HepG2 (cell line): ENCODE measurements around the gene VPS25. TPM values are rescaled to one million over a fixed set of nuclear protein-coding genes. Genes with fewer than 3 reads are reported as not detected.

ENCODE experiments used
- ARID2 ChIP-seq: sonication (generic); formaldehyde crosslinking; IDR thresholded peaks from 2 replicates; pipeline ENCODE4 v1.8.1; 2022; ENCODE audit warnings: mild to moderate bottlenecking, missing genetic modification reagents, borderline replicate concordance
- ARNT2 ChIP-seq: sonication (generic); formaldehyde crosslinking; IDR thresholded peaks from 2 replicates; pipeline ENCODE4 v1.8.0; 2022; ENCODE audit warnings: mild to moderate bottlenecking, low read depth, missing genetic modification reagents, moderate library complexity
- CBX1 ChIP-seq: IDR thresholded peaks from one replicate; pipeline ENCODE4 v1.6.1; 2016; ENCODE audit warnings: antibody characterized with exemption, low read depth
- CEBPZ ChIP-seq: IDR thresholded peaks from 2 replicates; pipeline ENCODE4 v1.6.1; 2012; ENCODE audit warnings: low read length, improper control_type of control experiment
- CENPT ChIP-seq: sonication (generic); formaldehyde crosslinking; IDR thresholded peaks from 2 replicates; pipeline ENCODE4 v1.8.0; 2022; ENCODE audit warnings: low read depth, mild to moderate bottlenecking, moderate library complexity, missing genetic modification reagents
- MIER3 ChIP-seq: IDR thresholded peaks from 2 replicates; pipeline ENCODE4 v1.6.1; 2016; ENCODE audit warnings: missing compliant biosample characterization, borderline replicate concordance
- NFE2L2 ChIP-seq: fragments of 150-350 bp; IDR thresholded peaks from 2 replicates; pipeline ENCODE4 v1.6.1; 2014; ENCODE audit warnings: low read length
- POLR2A ChIP-seq, 2 experiments: IDR thresholded peaks; 2 replicates each; pipeline ENCODE4 v1.6.1; 2011; ENCODE audit warnings: low read depth in 2 of 2, low read length in 2 of 2, mild to moderate bottlenecking in 1 of 2, moderate library complexity in 1 of 2; ENCODE audit not compliant: insufficient read depth in 1 of 2
- SAP130 ChIP-seq: IDR thresholded peaks from 2 replicates; pipeline ENCODE4 v1.6.1; 2016; ENCODE audit warnings: low read depth
- SATB2 ChIP-seq: sonication (generic); formaldehyde crosslinking; IDR thresholded peaks from 2 replicates; pipeline ENCODE4 v1.5.0; 2020; ENCODE audit warnings: missing genetic modification reagents
- SIX1 ChIP-seq: sonication (generic); formaldehyde crosslinking; IDR thresholded peaks from 2 replicates; pipeline ENCODE4 v1.4.0; 2020; ENCODE audit warnings: missing genetic modification reagents, borderline replicate concordance
- SMC3 ChIP-seq: IDR thresholded peaks from 2 replicates; pipeline ENCODE4 v1.6.1; 2011; ENCODE audit warnings: low read length, improper control_type of control experiment
- SUZ12 ChIP-seq: fragments of 150-350 bp; IDR thresholded peaks from 2 replicates; pipeline ENCODE4 v1.6.1; 2014; ENCODE audit warnings: low read depth, low read length
- TGIF2 ChIP-seq: IDR thresholded peaks from 2 replicates; pipeline ENCODE4 v1.6.1; 2016; ENCODE audit warnings: control low read depth, missing compliant biosample characterization
- THAP7 ChIP-seq: sonication (generic); formaldehyde crosslinking; IDR thresholded peaks from 2 replicates; pipeline ENCODE4 v1.8.1; 2023; ENCODE audit warnings: mild to moderate bottlenecking, missing genetic modification reagents
- ZNF17 ChIP-seq: sonication (generic); formaldehyde crosslinking; IDR thresholded peaks from 2 replicates; pipeline ENCODE4 v1.5.0; 2020; ENCODE audit warnings: mild to moderate bottlenecking, missing genetic modification reagents
- ZNF563 ChIP-seq: sonication (generic); formaldehyde crosslinking; IDR thresholded peaks from 2 replicates; pipeline ENCODE4 v1.8.0; 2022; ENCODE audit warnings: mild to moderate bottlenecking, moderate library complexity, missing genetic modification reagents
- ZNF749 ChIP-seq: sonication (generic); formaldehyde crosslinking; IDR thresholded peaks from 2 replicates; pipeline ENCODE4 v1.8.0; 2022; ENCODE audit warnings: mild to moderate bottlenecking, missing genetic modification reagents, moderate library complexity, borderline replicate concordance
- ZUFSP ChIP-seq: sonication (generic); formaldehyde crosslinking; IDR thresholded peaks from 2 replicates; pipeline ENCODE4 v1.9.0; 2021; ENCODE audit warnings: missing genetic modification reagents, mild to moderate bottlenecking, borderline replicate concordance
- polyA plus RNA-seq, 8 experiments: library from polyadenylated mRNA; depleted of rRNA in 3 of 8; stranded (reverse) in 7 of 8; unstranded in 1 of 8; fragments of >200 nt; fragmentation: Illumina TruSeq in 4 of 8; extraction: Trizol in 4 of 8; gene quantifications; 2 replicates each; pipeline versions ENCODE4 v1.2.1 to v1.2.3, GENCODE V29; 2011 to 2016; ENCODE audit warnings: low read depth in 4 of 8, missing spikeins in 1 of 8, mixed read lengths in 1 of 8; ENCODE audit not compliant: insufficient read depth in 1 of 8
- total RNA-seq, 5 experiments: library from RNA; depleted of rRNA; stranded (reverse); fragments of >200 nt; fragmentation: Illumina TruSeq; extraction: Trizol; gene quantifications; 2 replicates each; pipeline ENCODE4 v1.2.3, GENCODE V29; 2016; ENCODE audit warnings: low read depth in 1 of 5
- TF ChIP-seq, protein P1 (sequence below): sonication (generic); formaldehyde crosslinking; conservative IDR thresholded peaks from 2 replicates; pipeline ENCODE4 v1.8.1; 2023; ENCODE audit warnings: missing genetic modification reagents

VPS25 gene
- total and polyA plus RNA-seq, 2 of the 13 experiments (the other 11 are each of a cell fraction or from before 2014, with no cell fraction given), result 161 to 249 TPM

- TF ChIP-seq, protein P1, sequence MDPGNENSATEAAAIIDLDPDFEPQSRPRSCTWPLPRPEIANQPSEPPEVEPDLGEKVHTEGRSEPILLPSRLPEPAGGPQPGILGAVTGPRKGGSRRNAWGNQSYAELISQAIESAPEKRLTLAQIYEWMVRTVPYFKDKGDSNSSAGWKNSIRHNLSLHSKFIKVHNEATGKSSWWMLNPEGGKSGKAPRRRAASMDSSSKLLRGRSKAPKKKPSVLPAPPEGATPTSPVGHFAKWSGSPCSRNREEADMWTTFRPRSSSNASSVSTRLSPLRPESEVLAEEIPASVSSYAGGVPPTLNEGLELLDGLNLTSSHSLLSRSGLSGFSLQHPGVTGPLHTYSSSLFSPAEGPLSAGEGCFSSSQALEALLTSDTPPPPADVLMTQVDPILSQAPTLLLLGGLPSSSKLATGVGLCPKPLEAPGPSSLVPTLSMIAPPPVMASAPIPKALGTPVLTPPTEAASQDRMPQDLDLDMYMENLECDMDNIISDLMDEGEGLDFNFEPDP (CRISPR knock-in tag), result no peak
- TF ChIP-seq SAP130 (CRISPR knock-in tag) (no peak; the same call in none of the 2 replicates), SIX1 (no peak), SUZ12 (no peak), THAP7 (CRISPR knock-in tag) (no peak), NFE2L2 (no peak), CEBPZ (no peak), POLR2A (IDR thresholded peaks at IDR 0.05; ENCODE audit: insufficient read depth in 1 of 2, low read depth in 2 of 2, low read length in 2 of 2) (0 out of 4 replicates have a peak, but pooled peaks of 1 of the 2 experiments have one; percentile 14), SATB2 (CRISPR knock-in tag) (no peak; the same call in 1 of the 2 replicates), ARID2 (CRISPR knock-in tag) (peak; percentile 92; the same call in 1 of the 2 replicates), MIER3 (CRISPR knock-in tag) (no peak), TGIF2 (CRISPR knock-in tag) (peak; percentile 9; the same call in 1 of the 2 replicates), CBX1 (no peak), ZNF749 (CRISPR knock-in tag) (no peak), ARNT2 (CRISPR knock-in tag) (peak; percentile 42), ZUFSP (CRISPR knock-in tag) (no peak), ZNF17 (CRISPR knock-in tag) (no peak), SMC3 (no peak), CENPT (CRISPR knock-in tag) (no peak; the same call in 1 of the 2 replicates), ZNF563 (CRISPR knock-in tag) (no peak; the same call in 1 of the 2 replicates)
These were observed 7.8 kb downstream of the VPS25 start (continued) for GRCh38 chr17:42780851-42781638.
